AG08396 (cell line): ENCODE measurements around the gene SASH1.

ENCODE experiments used
- DNase-seq: peaks from one replicate; pipeline ENCODE4 v3.0.0; 2012; ENCODE audit warnings: low spot score, mixed read lengths

SASH1 gene

GRCh38 chr6:148342350-148343046 is at the start of gene SASH1:
TSS of gene SASH1 (plus strand) at chr6:148342838. CDS start at chr6:148343068, 230 bp downstream.
- peak; percentile 74 for DNase-seq

GRCh38 chr6:148293181-148293995 is 49.2 kb upstream of the SASH1 start:
- DNase-seq = no peak

GRCh38 chr6:148294059-148294458 is 48.6 kb upstream of the SASH1 start:
- no peak for DNase-seq

GRCh38 chr6:148295261-148295887 is 47.3 kb upstream of the SASH1 start:
- no peak for DNase-seq

GRCh38 chr6:148296771-148297170 is 45.9 kb upstream of the SASH1 start:
- DNase-seq = no peak

- DNase-seq = no peak
These were observed 44.0 kb upstream of the SASH1 start for GRCh38 chr6:148298683-148299082.

GRCh38 chr6:148303616-148304015 is 39.0 kb upstream of the SASH1 start:
- no peak for DNase-seq

GRCh38 chr6:148304976-148305375 is 37.7 kb upstream of the SASH1 start:
- no peak for DNase-seq

GRCh38 chr6:148306286-148306685 is 36.4 kb upstream of the SASH1 start:
- no peak for DNase-seq

GRCh38 chr6:148307405-148307804 is 35.2 kb upstream of the SASH1 start:
- DNase-seq = no peak

- no peak for DNase-seq
These were observed 33.3 kb upstream of the SASH1 start for GRCh38 chr6:148309301-148309700.

- DNase-seq = no peak
These were observed 30.5 kb upstream of the SASH1 start for GRCh38 chr6:148311966-148312669.

GRCh38 chr6:148313488-148313887 is 29.1 kb upstream of the SASH1 start:
- DNase-seq = no peak

- DNase-seq = no peak
These were observed 26.3 kb upstream of the SASH1 start for GRCh38 chr6:148316308-148316707.

GRCh38 chr6:148317051-148317450 is 25.6 kb upstream of the SASH1 start:
- no peak for DNase-seq

- no peak for DNase-seq
These were observed 24.9 kb upstream of the SASH1 start for GRCh38 chr6:148317739-148318138.

- DNase-seq = no peak
These were observed 19.9 kb upstream of the SASH1 start for GRCh38 chr6:148322704-148323103.

- DNase-seq = no peak
These were observed 19.3 kb upstream of the SASH1 start for GRCh38 chr6:148323344-148323743.

GRCh38 chr6:148324297-148324985 is 18.2 kb upstream of the SASH1 start:
- DNase-seq = no peak

GRCh38 chr6:148325316-148326068 is 17.1 kb upstream of the SASH1 start:
- no peak for DNase-seq
